AG04450 (cell line): ENCODE measurements around the gene CDIP1. TPM values are rescaled to one million over a fixed set of nuclear protein-coding genes. Genes with fewer than 3 reads are reported as not detected.

Experiments used
- CTCF ChIA-PET: fragments of 300-600, 350-600 bp; formaldehyde crosslinking; extraction: SDS; loops from one replicate; lab custom pipeline; 2022; ENCODE audit warnings: antibody characterized with exemption, inconsistent platforms; lab: Charles Lee
- POLR2A ChIA-PET: fragments of 350-600 bp; formaldehyde crosslinking; extraction: SDS; loops from one replicate; lab custom pipeline; 2021; ENCODE audit warnings: antibody characterized with exemption, inconsistent platforms; lab: Yijun Ruan, JAX
- DNase-seq: peaks from one replicate; pipeline ENCODE4 v3.0.0-alpha.2; 2011; ENCODE audit warnings: low read depth, low spot score
- H3K27ac ChIP-seq: one replicate; pipeline ENCODE4 v1.5.1; 2012; ENCODE audit warnings: low read depth, low read length, control low read depth
- H3K27me3 ChIP-seq: one replicate; pipeline ENCODE4 v1.6.0; 2012; ENCODE audit warnings: low read length; ENCODE audit not compliant: control insufficient read depth, insufficient read depth
- H3K4me3 ChIP-seq: 2 replicates; pipeline ENCODE4 v1.5.1; 2011; ENCODE audit warnings: mild to moderate bottlenecking, low read depth, low read length, control low read depth
- H3K9me3 ChIP-seq: 2 replicates; pipeline ENCODE4 v1.5.1; 2012; ENCODE audit warnings: low read length; ENCODE audit not compliant: control insufficient read depth, insufficient read depth
- polyA plus RNA-seq: library from polyadenylated mRNA; depleted of rRNA; stranded (reverse); fragments of >200 nt; gene quantifications from 2 replicates; pipeline ENCODE4 v1.2.3, GENCODE V29; 2011
- TF ChIP-seq, protein P1 (sequence below): IDR thresholded peaks from 2 replicates; pipeline ENCODE4 v1.5.1; 2011; ENCODE audit warnings: low read depth, low read length, control low read depth, inconsistent platforms

The CDIP1 gene
- polyA plus RNA-seq, 1 experiment, result 12.2 TPM

DNA sequence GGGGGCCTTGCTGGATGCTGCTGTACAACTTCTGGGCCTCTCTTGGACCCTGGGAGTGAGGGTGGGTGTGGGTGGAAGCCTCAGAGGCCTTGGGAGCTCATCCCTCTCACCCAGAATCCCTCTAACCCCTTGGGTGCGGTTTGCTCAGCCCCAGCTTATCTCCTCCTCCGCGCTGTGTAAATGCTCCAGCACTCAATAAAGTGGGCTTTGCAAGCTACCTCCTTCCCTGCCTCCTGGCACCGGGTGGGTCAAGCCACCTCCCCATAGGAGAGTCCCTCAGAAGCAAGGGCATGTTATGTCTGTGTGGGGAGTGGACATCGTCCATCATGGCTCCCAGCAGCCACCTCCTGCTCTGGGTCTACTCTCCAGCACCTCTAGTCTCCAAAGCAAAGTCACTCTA is 28.4 kb downstream of the CDIP1 start:
- ChIA-PET POLR2A (no interaction called here), CTCF (interaction anchor here (0.9 to 6.8 kb wide), 6 partner anchors 7 to 114 kb away, joined by 3 to 45 read pairs (median 6); partner anchors contain the start of gene MGRN1)
- H3K9me3 ChIP-seq, result no peaks in the 10 kb centered on the region; the same call in 1 of the 2 replicates
- DNase-seq, result no peak
- no peak overlapping the region for H3K27ac ChIP-seq
- H3K4me3 ChIP-seq, result no peak overlapping the region
- H3K27me3 ChIP-seq, result no peaks in the 10 kb centered on the region
- TF ChIP-seq, protein P1, sequence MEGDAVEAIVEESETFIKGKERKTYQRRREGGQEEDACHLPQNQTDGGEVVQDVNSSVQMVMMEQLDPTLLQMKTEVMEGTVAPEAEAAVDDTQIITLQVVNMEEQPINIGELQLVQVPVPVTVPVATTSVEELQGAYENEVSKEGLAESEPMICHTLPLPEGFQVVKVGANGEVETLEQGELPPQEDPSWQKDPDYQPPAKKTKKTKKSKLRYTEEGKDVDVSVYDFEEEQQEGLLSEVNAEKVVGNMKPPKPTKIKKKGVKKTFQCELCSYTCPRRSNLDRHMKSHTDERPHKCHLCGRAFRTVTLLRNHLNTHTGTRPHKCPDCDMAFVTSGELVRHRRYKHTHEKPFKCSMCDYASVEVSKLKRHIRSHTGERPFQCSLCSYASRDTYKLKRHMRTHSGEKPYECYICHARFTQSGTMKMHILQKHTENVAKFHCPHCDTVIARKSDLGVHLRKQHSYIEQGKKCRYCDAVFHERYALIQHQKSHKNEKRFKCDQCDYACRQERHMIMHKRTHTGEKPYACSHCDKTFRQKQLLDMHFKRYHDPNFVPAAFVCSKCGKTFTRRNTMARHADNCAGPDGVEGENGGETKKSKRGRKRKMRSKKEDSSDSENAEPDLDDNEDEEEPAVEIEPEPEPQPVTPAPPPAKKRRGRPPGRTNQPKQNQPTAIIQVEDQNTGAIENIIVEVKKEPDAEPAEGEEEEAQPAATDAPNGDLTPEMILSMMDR, result no peak

DNA sequence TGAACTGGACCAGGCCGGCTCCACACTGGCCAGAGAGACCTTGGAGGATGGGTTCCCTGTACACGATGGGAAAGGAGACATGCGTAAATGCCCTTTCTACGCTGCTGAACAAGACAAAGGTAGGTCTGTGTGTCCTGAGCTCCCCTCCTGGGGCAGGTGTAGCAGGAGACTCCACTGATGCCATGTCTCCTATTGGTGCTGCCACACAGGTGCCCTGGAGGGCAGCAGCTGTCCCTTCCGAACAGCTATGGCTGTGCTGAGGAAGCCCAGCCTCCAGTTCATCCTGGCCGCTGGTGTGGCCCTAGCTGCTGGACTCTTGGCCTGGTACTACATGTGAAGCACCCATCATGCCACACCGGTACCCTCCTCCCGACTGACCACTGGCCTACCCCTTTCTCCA is 29.2 kb downstream of the CDIP1 start:
- POLR2A ChIA-PET, result no interaction called here
- Histone ChIP-seq H3K27ac (no peak overlapping the region), H3K27me3 (no peaks in the 10 kb centered on the region), H3K9me3 (no peaks in the 10 kb centered on the region), H3K4me3 (no peak overlapping the region)
- no peak for DNase-seq
- TF ChIP-seq, protein P1, result no peak
- CTCF ChIA-PET, result interaction anchor here (0.5 to 6.8 kb wide), 7 partner anchors 7 to 115 kb away, joined by 3 to 45 read pairs (median 5); partner anchors contain the start of gene MGRN1

GRCh38 chr16:4508806-4509205 is 29.8 kb downstream of the CDIP1 start:
- Histone ChIP-seq H3K4me3 (no peak overlapping the region), H3K9me3 (no peaks in the 10 kb centered on the region), H3K27ac (no peak overlapping the region), H3K27me3 (no peaks in the 10 kb centered on the region)
- TF ChIP-seq, protein P1, result no peak
- no peak for DNase-seq
- ChIA-PET CTCF (interaction anchor here (0.5 to 6.8 kb wide), 4 partner anchors 8 to 106 kb away, joined by 4 to 62 read pairs (median 42); no protein-coding TSS in a partner anchor), POLR2A (interaction anchor here (0.7 kb wide), 1 partner anchor 399 kb away, joined by 6 read pairs; no protein-coding TSS in a partner anchor)

- TF ChIP-seq, protein P1, result no peak
- Histone ChIP-seq H3K9me3 (no peaks in the 10 kb centered on the region), H3K27me3 (no peaks in the 10 kb centered on the region), H3K4me3 (no peak overlapping the region), H3K27ac (peak overlapping the region; percentile 31)
- CTCF ChIA-PET, result interaction anchor here (0.6 to 6.8 kb wide), 13 partner anchors 8 to 175 kb away, joined by 3 to 62 read pairs (median 4); no protein-coding TSS in a partner anchor
- POLR2A ChIA-PET, result interaction anchor here (0.6 kb wide), 1 partner anchor 32 kb away, joined by 3 read pairs; the partner anchor contains the start of gene HMOX2
- DNase-seq, result no peak
Measured at GRCh38 chr16:4507588-4508345, 30.8 kb downstream of the CDIP1 start.

DNA sequence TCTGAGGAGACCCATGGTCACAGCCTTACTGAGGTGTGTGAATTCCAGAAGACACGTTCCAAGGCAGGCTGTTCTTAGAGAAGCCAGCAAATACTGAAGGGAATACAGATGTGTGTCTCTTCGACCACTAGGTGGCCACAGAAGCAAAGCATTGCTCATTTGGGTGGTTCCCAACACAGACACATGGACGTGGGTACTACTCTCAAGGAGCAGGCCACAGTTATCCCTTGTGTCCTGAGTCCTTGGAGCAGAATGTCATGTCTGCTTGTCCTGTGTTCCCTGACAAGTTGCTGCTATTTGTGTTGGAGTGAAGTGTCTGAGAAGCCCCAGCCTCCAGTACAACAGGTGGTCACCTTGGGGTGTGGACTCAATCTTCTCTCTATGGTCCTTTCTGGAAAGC is 32.1 kb downstream of the CDIP1 start:
- H3K4me3 ChIP-seq, result no peak overlapping the region

More for the DNA sequence above, 32.1 kb downstream of the CDIP1 start:
- Histone ChIP-seq H3K27ac (peak overlapping the region; percentile 39), H3K9me3 (no peaks in the 10 kb centered on the region), H3K27me3 (no peaks in the 10 kb centered on the region)
- CTCF ChIA-PET, result interaction anchor here (0.6 to 6.8 kb wide), 17 partner anchors 10 to 118 kb away, joined by 3 to 62 read pairs (median 4); partner anchors contain the start of gene MGRN1
- TF ChIP-seq, protein P1, result peak; percentile 87
- no peak for DNase-seq
- POLR2A ChIA-PET, result no interaction called here
